ENCODE results near the gene AGBL1.
"Not testable (repeated sequence)": the region's sequence is repeated elsewhere in the genome, so short reads cannot be mapped to it uniquely, and the experiment has no call there.

Gene AGBL1

DNA sequence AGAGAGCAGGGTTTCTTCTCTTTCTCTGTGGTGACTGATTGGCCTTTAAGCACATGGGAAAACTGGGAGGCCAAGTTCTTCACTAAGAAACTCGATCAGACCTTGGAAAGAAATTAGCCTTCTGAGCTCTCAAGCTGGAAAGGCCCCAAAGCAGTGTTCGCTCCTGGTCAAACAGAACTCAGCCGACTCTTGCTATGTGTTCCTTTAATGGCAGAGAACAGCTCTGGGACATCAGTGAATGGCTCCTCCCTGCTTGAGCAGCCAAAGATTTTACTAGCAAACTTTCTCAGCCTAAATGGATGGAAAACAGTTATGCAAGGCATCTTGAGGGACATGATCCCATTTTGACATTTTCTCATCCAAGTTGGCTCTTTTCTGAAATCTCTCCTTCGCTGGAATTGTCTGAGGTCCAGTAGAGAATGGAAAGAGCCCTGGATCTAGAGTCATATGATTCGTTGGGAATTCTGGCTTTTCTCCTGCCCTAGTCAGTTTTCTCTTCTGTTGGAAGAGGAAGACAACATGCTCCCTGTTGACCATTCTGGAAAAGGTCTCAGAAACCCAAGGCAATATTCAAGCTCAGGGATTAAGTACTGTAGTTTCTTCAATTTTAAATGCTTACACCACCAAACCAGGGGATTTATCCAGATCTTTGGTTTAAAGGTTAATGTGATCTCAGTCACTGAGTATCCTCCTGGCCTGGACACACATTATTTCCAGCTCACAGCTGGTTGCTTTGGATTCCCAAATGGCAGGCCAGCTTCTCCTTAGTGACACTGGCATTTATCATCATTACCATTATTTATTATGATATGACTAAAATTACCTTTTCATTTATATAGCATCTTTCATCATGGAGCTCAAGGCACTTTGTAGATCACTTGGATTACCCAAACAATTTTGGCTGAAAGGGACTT lies 319.6 kb downstream of the AGBL1 start:
- DNase-seq (ENCODE audit: low read depth in 2 of 2) = no peak

DNA sequence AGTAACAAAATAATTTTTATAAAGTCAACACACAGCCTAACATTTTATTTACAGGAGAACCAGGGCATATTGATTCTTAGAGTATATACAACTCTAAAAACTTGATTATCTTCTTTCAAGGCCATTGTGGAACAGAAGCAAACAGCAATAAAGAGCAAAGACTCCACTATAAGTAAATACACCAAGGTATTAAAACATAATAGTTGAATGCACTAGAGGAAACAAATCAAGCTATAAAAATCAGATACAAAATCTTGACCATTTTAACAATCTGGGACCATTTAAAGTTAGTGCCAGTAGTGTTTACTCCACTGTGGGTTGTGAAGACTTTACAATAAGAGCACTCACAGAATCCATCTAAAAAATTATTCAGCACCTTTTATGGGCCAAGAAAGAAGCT lies 323.6 kb downstream of the AGBL1 start:
- no peak for DNase-seq (ENCODE audit: low read depth in 2 of 2)

DNA sequence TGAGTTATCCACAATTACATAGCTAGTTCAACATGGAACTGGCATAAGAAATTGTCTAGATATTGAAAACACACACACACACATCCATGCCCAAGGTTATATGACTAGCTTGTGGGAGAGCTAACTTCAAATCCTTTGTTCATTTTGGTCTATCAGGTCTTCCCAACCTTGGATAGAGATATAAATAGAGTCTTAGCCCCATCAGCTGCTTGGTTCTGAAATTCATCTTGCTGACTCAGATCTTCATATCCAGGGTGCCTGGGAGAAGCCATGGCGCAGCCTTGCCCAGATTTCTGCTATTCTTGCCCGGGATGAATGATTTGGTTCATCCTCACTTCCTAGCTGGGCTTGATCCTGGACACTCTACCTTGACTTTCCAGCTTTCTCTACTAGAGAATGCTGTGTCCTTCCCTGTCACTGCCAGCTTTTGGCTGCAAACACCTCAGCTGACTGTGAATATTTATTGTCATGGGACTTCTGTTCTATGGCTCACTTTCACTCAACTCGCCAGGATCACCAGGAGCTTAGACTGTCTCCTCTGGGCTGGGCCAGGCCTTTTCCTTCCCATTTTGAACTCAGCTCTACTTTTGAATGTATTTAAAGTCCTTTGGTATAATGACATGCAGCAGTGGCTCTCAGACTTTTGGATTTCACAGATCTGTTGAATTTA lies 324.4 kb downstream of the AGBL1 start:
- DNase-seq (ENCODE audit: low read depth in 2 of 2) = no peak

DNA sequence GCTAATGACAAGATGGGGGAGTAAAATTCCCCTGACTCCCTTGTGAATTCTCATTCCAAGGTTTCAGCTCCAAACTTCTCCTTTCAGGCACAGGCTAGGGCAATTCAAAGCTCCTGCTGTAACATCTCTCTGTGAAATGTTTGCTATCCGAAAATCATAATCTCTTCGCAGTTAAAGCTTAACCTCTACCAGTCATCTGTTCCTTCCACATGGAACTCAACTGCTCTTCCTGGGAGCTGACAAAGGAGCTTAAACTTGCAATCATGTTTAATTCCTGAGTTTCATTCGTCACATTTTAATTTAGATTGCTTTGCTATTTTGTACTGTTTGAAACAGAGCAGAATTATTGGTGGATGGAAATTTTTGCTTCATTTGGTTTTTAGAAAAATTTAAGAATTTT lies 328.6 kb downstream of the AGBL1 start:
- DNase-seq (ENCODE audit: low read depth in 2 of 2) = no peak

DNA sequence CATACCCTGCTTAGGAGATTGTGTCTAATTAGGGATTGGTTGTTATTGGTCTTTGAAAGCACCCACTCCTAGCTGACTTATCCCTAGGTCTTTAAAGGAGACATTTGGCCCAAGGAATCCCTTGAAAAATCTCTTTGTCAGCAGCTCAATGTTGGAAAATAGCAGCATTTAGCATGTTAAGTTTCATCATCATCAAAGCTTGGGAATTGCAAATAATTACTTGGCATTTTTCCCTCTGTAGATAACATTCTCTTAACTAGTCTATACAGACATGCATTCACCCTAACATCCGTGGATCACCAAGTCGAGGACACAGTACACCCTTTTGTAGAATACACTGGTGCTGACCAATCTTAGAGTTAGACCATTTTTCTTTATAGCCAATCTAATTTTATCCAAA lies 332.2 kb downstream of the AGBL1 start:
- DNase-seq (ENCODE audit: low read depth in 2 of 2) = no peak

DNA sequence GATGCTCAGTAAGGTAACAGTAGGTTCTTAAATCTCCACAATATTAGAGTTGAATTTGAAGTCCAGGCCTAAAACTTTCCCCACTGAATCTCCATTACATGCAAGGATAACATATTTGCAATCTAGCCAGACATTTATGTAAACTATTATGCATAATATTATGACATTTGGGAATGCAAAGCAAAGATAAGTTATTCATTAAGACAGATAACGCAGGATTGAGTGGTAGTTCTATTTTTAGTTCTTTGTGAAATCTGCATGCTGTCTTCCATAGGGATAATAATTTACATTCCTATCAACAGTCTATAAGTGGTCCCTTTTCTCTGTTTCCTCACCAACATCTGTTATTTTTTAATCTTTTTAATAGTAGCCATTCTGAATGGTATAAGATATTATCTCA lies 333.5 kb downstream of the AGBL1 start:
- no peak for DNase-seq (ENCODE audit: low read depth in 2 of 2)

DNA sequence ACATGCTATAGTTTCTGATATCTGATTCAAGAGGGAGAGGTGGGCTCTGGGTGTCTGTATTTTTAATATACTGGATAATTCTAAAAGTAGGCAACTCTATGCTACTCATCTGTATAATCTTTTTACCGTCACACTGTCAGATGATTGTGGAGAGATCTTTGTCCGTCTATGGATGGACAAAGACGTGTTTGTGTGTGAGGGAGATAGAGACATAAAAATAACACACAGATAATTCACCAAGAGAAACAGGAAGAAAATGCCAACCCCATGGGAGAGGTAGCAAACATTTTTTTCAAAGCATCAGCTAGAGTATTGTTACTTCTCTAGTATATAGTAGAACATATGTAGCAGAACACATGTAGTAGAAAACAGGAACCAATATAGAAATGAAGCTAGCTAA lies 346.1 kb downstream of the AGBL1 start:
- DNase-seq (ENCODE audit: low read depth in 2 of 2) = no peak

DNA sequence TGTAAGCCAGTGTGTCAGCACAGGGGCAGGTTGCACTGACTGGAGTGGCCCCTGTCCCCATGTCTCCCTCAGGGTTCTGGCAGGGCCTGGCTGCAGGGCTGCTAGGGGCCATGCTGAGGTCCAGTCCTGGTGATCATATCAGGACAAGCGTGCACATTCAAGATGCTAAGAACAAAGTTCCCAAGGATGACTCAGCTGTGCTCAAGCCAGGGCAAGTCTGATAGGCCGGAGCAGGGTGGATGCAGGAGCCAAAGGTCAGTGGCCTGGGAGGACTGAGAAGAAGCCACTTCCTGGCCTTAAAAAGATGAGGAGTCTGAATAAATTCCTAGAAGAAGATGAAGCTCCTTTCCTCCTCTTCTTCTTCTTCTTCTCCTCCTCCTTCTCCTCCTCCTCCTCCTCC lies 353.2 kb downstream of the AGBL1 start:
- no peak for DNase-seq (ENCODE audit: low read depth in 2 of 2)

DNA sequence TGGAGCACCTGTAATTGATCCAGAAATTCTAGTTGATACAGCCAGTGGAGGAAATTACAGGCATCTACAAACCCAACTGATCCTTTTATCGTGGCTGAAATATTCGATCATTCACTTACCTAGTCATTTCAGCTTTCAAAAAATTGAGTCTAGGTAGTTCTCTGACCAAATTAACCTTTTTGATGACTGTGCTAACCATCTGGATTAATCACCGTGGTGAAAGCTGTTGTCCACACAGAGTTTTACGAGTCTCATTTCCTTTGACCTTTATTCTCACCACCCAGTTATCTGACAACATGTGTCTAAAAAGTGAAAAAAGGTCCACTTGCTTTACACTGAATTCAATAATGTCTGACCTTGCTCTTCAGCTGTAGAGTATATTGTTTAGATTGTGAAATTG lies 354.3 kb downstream of the AGBL1 start:
- no peak for DNase-seq (ENCODE audit: low read depth in 2 of 2)

DNA sequence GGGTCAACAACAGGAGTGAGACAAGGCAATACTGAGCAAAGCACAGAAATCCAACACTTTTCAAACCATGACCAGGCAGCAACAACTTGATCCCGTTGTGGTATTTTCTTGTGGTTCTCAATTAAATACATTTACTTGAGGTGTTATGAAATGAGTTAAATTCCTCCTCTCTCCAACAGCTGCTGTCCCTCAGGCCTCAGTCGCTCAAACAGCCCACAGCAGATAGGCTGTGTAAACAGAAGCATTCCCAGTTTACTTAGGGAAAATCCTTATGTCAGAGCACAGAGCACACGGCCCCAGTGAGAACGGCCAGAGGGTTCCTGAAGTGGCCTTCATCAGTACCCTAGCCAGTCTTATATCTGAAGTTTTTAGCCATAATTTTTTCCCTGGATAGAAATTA lies 359.9 kb downstream of the AGBL1 start:
- DNase-seq (ENCODE audit: low read depth in 2 of 2) = no peak

DNA sequence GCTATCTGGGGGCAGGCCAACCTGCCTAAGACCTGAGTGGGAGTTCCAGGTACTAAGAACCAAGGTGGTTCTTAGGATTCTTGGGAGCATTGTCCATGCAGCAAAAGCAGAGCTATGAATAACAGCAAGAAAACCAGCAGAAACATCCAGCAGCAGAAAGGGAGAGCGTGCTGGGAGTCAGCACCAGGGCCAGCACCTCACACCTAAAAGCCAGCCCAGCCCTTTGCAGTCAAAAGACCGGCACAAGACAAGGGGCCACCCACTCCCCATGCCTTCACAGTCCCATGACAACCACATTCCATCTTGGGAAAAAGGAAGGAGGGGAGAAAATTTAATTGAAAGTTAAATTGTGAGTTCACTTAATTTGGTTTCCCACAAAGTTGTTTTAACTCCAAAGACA lies 364.9 kb downstream of the AGBL1 start:
- DNase-seq (ENCODE audit: low read depth in 2 of 2) = no peak

DNA sequence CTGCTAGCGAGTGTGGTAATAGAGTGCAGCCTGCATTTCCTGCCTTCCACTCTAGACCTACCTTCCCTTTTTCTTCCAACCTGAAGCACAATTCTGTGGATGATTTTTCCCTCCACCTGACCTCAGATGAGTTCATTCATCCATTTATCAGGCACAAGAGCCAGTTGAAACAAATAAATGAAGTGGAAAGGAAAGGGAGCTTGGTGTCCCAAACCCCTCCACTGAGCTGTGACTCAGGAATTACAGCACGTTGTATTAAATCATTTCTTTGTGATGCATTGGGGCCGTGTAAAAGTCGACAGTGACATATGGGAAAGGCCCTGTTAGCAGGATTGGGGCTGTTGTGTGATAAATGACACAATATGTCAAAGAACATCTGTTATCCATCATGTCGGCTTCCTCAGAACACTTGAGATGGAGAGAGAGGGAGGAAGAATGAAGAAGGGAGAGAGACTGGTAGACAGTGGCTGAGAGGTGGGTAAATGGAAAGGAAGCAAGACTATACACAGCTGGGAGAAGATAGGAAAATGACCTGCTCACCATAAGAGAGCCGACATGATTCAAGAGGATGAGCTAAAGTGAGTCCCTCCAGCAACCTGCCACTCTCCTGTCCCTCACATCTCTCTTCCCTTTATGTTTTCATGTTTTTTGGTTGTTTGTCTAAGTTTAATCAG lies 366.0 kb downstream of the AGBL1 start:
- DNase-seq (ENCODE audit: low read depth in 2 of 2) = no peak

DNA sequence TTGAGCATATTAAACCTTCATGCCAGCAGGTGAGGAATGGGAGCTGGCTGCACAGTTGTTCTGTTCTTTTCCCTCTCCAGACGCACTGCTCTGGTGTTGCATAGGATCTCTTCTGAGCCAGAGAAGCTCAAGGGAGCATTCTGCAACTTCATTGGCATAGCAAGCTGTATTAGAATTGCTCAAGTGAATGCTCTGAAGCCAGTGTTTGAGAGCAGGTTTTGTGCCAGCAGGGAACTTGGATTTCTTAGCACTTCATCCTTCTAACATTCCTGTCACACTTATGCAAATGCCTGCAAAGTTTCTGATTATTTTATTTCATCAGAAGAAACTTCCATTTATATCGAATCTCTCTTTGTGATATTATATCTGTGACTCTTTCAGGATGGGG lies 366.6 kb downstream of the AGBL1 start:
- no peak for DNase-seq (ENCODE audit: low read depth in 2 of 2)

DNA sequence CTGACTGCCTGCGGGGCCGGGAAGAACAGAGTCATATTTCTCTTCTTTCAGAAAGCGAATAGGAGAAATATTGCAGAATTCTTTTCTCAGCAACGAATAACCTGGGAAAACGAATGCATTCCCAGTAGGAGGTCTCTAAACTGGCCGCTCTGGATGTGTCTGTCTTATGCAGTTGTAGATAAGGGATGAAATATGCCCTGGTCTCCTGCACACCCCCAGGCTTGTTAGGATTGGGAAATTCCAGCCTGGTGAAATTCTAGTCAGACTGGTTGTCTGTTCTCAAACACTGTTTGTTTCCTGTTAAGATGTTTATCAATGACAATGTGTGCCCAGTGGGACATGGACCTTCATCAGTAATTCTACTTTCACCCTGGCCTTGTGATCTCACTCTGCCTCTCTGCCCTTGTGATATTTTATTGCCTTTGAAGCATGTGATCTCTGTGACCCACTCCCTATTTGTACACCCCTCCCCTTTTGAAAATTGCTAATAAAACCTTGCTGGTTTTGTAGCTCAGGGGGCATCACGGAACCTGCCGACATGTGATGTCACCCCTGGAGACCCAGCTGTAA lies 385.9 kb downstream of the AGBL1 start:
- DNase-seq (ENCODE audit: low read depth in 2 of 2) = not testable (repeated sequence)

DNA sequence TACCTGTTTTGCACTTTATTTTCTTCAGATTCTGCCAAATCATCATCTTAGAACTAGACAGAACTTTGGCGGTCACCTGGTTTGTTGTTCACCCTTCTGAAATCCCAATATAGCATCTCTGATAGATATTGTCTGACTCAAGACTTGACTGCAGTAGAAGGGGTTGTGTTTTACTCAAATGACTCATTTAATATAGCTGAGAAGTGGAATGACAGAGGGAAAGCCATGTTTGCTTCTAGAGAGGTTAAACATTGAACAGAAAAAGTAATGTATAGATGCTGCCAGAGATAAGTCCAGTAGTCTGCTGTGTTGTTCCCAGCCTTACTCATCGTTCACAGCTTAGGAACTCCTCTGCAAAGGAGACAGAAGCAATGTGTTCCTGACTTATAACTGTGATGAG lies 402.0 kb downstream of the AGBL1 start:
- DNase-seq (ENCODE audit: low read depth in 2 of 2) = no peak

DNA sequence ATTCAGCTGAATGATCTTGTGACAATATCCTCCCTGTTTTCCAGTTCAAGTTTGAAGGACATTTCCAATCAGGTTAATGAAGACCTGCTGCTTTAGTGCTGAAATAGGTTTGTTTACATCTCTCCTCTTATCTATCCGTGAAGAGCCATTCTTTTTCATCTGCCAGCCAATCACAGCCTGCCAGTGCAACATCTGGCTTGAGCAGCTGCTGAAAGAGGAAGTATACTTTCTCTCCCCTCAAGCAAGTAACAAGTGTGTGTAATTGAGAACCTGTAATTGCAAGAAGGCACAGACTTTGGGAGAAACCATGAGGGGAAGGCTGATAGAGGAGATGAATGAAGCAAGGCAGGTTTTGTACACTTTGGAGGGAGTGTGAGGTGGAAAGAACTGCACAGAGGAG lies 404.3 kb downstream of the AGBL1 start:
- no peak for DNase-seq (ENCODE audit: low read depth in 2 of 2)

DNA sequence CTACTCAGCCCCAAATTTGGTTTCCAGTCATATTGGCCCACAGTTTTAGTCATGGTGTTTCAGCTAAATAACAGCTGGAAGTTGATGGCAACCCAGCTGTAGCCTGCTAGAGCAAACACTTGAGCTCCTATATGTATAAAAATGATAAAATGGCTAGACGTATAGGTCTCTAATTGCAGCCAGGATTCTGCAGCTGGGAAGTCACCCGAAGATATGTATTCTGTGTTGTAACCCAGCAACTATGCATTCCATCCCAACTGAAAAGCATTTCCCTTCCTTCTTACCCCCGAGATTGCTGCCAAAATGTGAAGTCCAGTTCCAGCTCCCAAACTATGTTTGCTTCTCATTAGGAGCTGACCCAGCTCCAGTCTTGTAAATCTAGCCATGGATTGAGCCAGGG lies 408.4 kb downstream of the AGBL1 start:
- no peak for DNase-seq (ENCODE audit: low read depth in 2 of 2)

DNA sequence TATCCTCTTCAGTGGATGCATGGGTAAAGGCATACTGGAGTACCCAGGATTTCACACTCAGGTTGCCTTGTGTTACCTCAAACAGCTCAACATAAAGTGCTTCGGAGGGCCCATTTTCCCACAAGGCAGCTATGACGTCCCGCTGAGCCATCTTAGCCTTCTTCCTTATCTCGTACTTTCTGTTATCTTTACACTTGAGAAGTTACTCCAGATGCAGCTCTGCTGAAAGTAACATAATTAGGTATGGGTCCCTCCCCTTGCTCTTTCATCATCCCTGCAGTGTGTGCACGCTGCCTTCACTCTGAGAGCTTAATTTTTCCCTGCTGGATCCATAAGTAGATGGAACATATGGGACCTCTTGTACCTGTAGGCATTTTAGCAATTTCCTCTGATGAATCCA lies 410.3 kb downstream of the AGBL1 start:
- DNase-seq (ENCODE audit: low read depth in 2 of 2) = no peak

DNA sequence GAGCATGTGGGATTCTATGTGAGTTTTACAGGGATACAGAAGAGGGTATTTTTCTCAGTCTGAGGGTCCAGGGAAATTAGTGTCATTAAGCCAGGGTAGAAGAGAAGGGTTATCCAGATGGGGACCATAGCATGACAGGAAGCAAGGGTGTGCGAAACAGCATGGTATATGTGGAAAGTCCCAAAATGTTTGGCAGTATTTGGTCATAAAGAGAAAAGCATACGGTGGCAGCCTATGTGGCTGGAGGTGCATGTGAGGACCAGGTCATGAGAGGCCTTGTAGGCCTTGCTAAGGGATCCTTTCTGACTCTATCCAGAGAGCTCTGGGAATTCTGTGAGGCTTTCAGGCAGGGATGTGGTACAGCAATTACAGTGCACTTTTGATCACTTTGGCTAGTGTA lies 411.4 kb downstream of the AGBL1 start:
- no peak for DNase-seq (ENCODE audit: low read depth in 2 of 2)

DNA sequence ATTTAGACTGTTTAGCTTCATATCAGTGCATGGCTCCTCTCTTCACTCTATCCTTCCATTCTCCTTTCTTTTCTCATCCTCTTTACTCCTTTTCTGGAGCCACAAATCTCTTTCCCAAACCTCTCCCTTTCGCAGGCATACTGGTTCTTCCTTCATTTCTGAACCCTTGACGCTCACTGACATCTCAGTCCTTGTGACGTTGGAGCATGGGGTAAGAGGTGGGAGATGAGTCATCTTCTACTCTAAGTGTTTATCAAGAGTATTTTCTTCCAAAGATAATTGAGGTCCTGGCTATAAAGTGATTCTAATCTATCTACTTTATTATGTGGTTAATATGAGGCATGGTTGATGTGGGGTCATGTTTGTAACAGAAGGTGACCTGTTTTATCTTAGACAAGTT lies 414.2 kb downstream of the AGBL1 start:
- no peak for DNase-seq (ENCODE audit: low read depth in 2 of 2)

DNA sequence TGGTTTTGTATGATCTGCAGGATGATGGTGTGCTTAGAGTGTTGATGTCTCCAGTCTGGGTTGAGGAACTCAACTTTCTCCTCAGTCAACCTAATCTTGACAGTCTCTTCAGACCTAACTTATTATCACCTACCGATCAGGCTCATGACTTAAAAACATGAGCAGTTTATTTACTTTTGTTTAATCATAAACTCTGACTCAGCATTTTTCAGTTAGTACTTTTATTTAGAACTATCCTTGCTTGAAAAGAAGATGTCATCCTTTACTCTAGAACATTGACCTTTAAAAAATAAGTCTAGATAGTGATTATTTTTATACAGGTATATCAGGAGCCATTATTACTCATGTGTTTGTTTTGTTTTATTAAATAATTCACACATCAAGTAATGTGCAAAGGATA lies 414.8 kb downstream of the AGBL1 start:
- no peak for DNase-seq (ENCODE audit: low read depth in 2 of 2)

DNA sequence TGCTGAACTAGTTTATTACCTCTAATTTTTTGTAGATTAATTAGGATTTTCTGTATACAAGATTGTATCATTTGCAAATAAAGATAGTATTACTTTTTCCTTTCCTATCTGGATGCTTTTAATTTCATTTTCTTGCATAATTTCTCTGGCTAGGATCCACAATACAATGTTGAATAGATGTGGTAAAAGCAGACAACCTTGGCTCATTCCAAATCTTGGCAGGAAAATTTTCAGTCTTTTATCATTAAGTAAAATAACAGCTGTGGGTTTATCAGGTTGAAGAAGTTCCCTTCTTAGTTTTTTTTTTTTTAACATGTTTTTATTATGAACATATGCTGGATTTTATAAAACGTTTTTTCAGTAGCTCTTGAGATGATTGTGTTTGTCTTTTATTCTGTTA lies 422.6 kb downstream of the AGBL1 start:
- no peak for DNase-seq (ENCODE audit: low read depth in 2 of 2)

DNA sequence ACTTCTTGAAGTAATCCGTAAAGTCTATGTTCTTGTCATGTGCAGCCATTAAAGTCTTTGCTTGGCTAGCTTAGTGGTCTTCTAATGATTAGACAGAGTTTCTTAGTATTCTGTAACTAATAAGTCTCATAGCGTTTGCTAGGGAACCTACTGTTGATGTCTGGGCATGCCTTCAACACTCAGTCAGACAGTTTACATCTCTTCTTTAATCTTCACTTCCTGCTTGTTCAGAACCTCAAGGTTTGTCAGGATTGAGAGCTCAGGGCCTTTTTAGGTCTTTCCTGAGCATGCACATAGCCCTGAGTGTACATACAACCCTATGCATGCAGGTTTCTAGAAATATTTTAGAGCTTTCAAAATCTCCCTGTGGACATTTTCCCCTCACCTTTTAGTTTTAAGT lies 426.3 kb downstream of the AGBL1 start:
- DNase-seq (ENCODE audit: low read depth in 2 of 2) = no peak
